ENCODE measurements around the gene PA2G4.
A peak's percentile ranks its signal among the peaks of the same experiment; 100 is the strongest.

DNA sequence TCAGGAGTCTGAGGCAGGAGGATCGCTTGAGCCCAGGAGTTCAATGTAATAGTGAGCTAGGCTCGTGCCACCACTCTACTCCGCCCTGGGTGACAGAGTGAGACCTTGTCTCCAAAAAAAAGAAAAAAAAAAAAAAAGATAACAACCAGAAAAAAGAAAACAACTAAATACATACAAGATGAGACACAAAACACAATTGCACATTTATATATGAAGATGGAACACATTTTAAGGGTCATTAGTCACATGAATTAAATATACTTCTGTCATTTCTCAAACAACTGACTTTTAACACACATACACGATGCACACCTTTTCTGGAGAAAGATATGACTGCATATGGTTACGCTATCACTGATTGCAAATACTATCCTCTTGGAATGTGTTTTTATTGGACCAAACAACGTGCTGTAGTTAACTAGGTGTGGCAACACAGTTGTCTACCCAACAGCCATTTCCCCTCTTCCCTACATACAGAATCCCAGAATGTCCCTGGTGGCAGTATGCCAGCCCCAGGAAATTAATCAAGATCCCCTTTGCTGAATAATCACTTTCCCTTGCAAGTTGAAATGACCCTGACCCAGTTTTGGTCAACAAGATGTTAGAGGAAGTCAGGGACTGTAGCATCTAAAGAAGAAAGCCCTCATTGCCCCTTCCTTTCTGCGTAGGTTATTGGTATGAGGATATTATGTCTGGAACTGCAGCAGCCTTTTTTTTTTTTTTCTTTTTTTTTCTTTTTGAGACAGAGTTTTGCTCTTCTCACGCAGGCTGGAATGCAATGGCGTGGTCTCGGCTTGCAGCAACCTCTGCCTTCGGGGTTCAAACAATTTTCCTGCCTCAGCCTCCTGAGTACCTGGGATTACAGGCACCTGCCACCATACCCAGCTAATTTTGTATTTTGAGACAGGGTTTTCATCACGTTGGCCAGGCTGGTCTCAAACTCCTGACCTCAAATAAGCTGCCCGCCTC is 42.4 kb downstream of the PA2G4 start:
- TF ChIP-seq RAD21 (IDR thresholded peaks at IDR 0.05; ENCODE audit: low read length) (no peak), POLR2A (IDR thresholded peaks at IDR 0.05; ENCODE audit: low read depth, low read length) (no peak), RCOR1 (IDR thresholded peaks at IDR 0.05; ENCODE audit: insufficient replicate concordance, low read length) (no peak), BHLHE40 (IDR thresholded peaks at IDR 0.05; ENCODE audit: low read depth, low read length) (no peak), ELK1 (IDR thresholded peaks at IDR 0.05; ENCODE audit: borderline replicate concordance, low read depth, low read length) (no peak), USF2 (IDR thresholded peaks at IDR 0.05; ENCODE audit: low read depth, low read length) (no peak), CEBPB (IDR thresholded peaks at IDR 0.05; ENCODE audit: low read depth, low read length) (0 out of 2 replicates have a peak, but pooled peaks have one; percentile 25), MXI1 (IDR thresholded peaks at IDR 0.05; ENCODE audit: borderline replicate concordance, low read depth, low read length) (no peak), SMC3 (IDR thresholded peaks at IDR 0.05; ENCODE audit: low read depth, low read length) (no peak)
- TF ChIP-seq, protein P1, sequence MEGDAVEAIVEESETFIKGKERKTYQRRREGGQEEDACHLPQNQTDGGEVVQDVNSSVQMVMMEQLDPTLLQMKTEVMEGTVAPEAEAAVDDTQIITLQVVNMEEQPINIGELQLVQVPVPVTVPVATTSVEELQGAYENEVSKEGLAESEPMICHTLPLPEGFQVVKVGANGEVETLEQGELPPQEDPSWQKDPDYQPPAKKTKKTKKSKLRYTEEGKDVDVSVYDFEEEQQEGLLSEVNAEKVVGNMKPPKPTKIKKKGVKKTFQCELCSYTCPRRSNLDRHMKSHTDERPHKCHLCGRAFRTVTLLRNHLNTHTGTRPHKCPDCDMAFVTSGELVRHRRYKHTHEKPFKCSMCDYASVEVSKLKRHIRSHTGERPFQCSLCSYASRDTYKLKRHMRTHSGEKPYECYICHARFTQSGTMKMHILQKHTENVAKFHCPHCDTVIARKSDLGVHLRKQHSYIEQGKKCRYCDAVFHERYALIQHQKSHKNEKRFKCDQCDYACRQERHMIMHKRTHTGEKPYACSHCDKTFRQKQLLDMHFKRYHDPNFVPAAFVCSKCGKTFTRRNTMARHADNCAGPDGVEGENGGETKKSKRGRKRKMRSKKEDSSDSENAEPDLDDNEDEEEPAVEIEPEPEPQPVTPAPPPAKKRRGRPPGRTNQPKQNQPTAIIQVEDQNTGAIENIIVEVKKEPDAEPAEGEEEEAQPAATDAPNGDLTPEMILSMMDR (conservative IDR thresholded peaks at IDR 0.05; ENCODE audit: low read depth, low read length) = no peak
